AG09319 (cell line): Measurements from ENCODE around the gene TMEM69.
"Not testable (repeated sequence)": the region's sequence is repeated elsewhere in the genome, so short reads cannot be mapped to it uniquely, and the experiment has no call there.

Experiments used
- DNase-seq: peaks from one replicate; pipeline ENCODE4 v3.0.0-alpha.2; 2010; ENCODE audit warnings: low read depth; ENCODE audit errors: extremely low read depth
- CTCF ChIP-seq: IDR thresholded peaks from 2 replicates; pipeline ENCODE4 v1.5.1; 2011; ENCODE audit warnings: low read depth, mild to moderate bottlenecking, inconsistent platforms, low read length, moderate library complexity

The TMEM69 gene

GRCh38 chr1:45679123-45679522, 8.9 kb upstream of the TMEM69 start:
- DNase-seq, result no peak
- TF ChIP-seq CTCF, result no peak

- TF ChIP-seq CTCF, result no peak
- no peak for DNase-seq
Observed at GRCh38 chr1:45682942-45683341, 5.0 kb upstream of the TMEM69 start.

GRCh38 chr1:45684402-45684801, 3.6 kb upstream of the TMEM69 start:
- DNase-seq, result no peak
- no peak for TF ChIP-seq CTCF

- DNase-seq, result no peak
- TF ChIP-seq CTCF, result no peak
Observed at GRCh38 chr1:45685308-45686014, 2.5 kb upstream of the TMEM69 start.

- no peak for TF ChIP-seq CTCF
- no peak for DNase-seq
Observed at GRCh38 chr1:45686015-45686287, 2.0 kb upstream of the TMEM69 start.

- no peak for TF ChIP-seq CTCF
- DNase-seq, result peak; percentile 96
Observed at GRCh38 chr1:45686288-45687013, 1.5 kb upstream of the TMEM69 start, which contains the start of gene GPBP1L1. TSS of gene GPBP1L1 (minus strand) at chr1:45686533. CDS start at chr1:45659087, 27,446 bp downstream.

GRCh38 chr1:45687014-45687753, 797 bp upstream of the TMEM69 start:
- no peak for TF ChIP-seq CTCF
- DNase-seq, result peak; percentile 97

GRCh38 chr1:45693811-45694210, 5.8 kb downstream of the TMEM69 start:
- not testable (repeated sequence) for DNase-seq
